ENCODE results near the gene SRL.
A peak's percentile ranks its signal among the peaks of the same experiment; 100 is the strongest.

The SRL gene

GRCh38 chr16:4200000-4200780, 41.7 kb downstream of the SRL start:
- DNase-seq (ENCODE audit: insufficient read length, low spot score): peak; percentile 85
- FAIRE-seq: no peak
- TF ChIP-seq CTCF (IDR thresholded peaks at IDR 0.05; ENCODE audit: insufficient read depth, missing control alignments): peak; percentile 64

GRCh38 chr16:4198816-4199215, 43.1 kb downstream of the SRL start:
- no peak for TF ChIP-seq CTCF (IDR thresholded peaks at IDR 0.05; ENCODE audit: insufficient read depth, missing control alignments)
- DNase-seq (ENCODE audit: insufficient read length, low spot score) (no peak), FAIRE-seq (no peak)

GRCh38 chr16:4194661-4195060, 47.2 kb downstream of the SRL start:
- no peak for TF ChIP-seq CTCF (IDR thresholded peaks at IDR 0.05; ENCODE audit: insufficient read depth, missing control alignments)
- FAIRE-seq (no peak), DNase-seq (ENCODE audit: insufficient read length, low spot score) (no peak)

- no peak for DNase-seq (ENCODE audit: insufficient read length, low spot score)
- FAIRE-seq: no peak
- TF ChIP-seq CTCF (IDR thresholded peaks at IDR 0.05; ENCODE audit: insufficient read depth, missing control alignments): no peak
Observed at GRCh38 chr16:4193920-4194319, 48.0 kb downstream of the SRL start.

- TF ChIP-seq CTCF (IDR thresholded peaks at IDR 0.05; ENCODE audit: insufficient read depth, missing control alignments): no peak
- no peak for FAIRE-seq
- no peak for DNase-seq (ENCODE audit: insufficient read length, low spot score)
Observed at GRCh38 chr16:4192206-4192605, 49.7 kb downstream of the SRL start.

- FAIRE-seq (no peak), DNase-seq (ENCODE audit: insufficient read length, low spot score) (no peak)
- no peak for TF ChIP-seq CTCF (IDR thresholded peaks at IDR 0.05; ENCODE audit: insufficient read depth, missing control alignments)
Observed at GRCh38 chr16:4190712-4191333, 51.1 kb downstream of the SRL start.

GRCh38 chr16:4190086-4190485, 51.8 kb downstream of the SRL start:
- FAIRE-seq (no peak), DNase-seq (ENCODE audit: insufficient read length, low spot score) (no peak)
- TF ChIP-seq CTCF (IDR thresholded peaks at IDR 0.05; ENCODE audit: insufficient read depth, missing control alignments): no peak
